GM18858 (cell line): ENCODE data around the gene MS4A14.
"Not testable (repeated sequence)": the region's sequence is repeated elsewhere in the genome, so short reads cannot be mapped to it uniquely, and the experiment has no call there.

Source experiments
- ATAC-seq: cut with Tn5 transposase; IDR thresholded peaks from one replicate; pipeline ENCODE4 v1.9.1; 2021; ENCODE audit not compliant: unreplicated experiment

MS4A14 gene

GRCh38 chr11:60396382-60396781 is at the start of gene MS4A14:
MS4A14 (plus strand) TSS chr11:60396459; CDS start chr11:60396579, 120 bp downstream.
- ATAC-seq: no peak

DNA sequence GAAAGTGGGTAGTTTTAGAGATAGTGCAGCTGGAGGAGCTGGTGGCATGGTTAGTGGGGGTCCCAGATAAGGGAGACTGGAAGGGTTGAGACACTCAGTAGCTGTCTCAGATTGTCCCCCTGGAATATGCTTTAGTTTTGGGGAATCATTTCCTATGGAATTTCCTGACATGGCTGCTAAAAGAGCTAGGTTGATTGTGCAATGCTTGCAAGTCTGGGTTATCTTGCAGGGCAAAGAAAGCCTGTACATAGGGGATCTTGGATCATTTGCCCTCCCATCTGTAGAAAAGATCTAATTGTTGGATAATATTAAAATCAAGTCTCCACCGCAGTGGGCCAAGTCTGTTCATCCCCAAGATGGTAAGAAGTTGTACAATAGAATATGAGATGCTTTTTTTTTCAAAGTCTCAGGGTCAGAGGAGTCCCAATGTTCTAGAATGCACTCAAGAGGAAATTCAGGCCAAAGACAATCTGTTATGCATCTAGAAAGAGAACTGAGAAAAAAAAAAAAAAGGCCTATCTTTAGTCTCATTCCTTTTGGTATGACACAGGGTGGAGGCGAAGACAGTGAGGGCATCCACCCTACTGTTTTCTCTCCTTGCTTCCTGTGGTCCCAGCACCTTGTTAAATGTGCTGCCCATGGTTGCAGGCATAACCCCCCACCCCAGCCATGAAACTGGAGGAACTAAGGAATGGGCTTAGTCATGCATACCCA is 49.0 kb upstream of the MS4A14 start:
- ATAC-seq: peak; percentile 71

- ATAC-seq: no peak
Observed at GRCh38 chr11:60348116-60348515, 48.1 kb upstream of the MS4A14 start.

DNA sequence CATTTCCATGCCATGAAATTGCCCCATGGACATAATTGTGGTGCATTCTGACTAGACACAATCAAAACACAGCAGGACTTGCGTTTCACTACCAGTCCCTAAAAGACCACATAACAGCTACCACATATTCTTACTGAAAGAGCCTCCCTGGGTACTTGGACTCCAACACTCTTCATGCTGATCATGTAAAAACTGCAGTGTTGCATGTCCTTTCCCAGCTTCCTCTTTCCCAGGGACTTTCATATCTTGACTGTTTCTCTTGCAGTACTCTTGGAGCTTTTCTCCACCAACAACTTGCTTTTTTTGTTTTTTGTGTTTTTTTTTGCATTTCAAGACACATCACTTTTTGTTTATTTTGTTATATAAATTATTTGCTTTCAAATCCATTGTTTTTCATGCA is 46.3 kb upstream of the MS4A14 start:
- ATAC-seq: no peak

- ATAC-seq: no peak
Observed at GRCh38 chr11:60357771-60358170, 38.5 kb upstream of the MS4A14 start.

- no peak for ATAC-seq
Observed at GRCh38 chr11:60360621-60361020, 35.6 kb upstream of the MS4A14 start.

GRCh38 chr11:60362241-60362640 is 34.0 kb upstream of the MS4A14 start:
- no peak for ATAC-seq

DNA sequence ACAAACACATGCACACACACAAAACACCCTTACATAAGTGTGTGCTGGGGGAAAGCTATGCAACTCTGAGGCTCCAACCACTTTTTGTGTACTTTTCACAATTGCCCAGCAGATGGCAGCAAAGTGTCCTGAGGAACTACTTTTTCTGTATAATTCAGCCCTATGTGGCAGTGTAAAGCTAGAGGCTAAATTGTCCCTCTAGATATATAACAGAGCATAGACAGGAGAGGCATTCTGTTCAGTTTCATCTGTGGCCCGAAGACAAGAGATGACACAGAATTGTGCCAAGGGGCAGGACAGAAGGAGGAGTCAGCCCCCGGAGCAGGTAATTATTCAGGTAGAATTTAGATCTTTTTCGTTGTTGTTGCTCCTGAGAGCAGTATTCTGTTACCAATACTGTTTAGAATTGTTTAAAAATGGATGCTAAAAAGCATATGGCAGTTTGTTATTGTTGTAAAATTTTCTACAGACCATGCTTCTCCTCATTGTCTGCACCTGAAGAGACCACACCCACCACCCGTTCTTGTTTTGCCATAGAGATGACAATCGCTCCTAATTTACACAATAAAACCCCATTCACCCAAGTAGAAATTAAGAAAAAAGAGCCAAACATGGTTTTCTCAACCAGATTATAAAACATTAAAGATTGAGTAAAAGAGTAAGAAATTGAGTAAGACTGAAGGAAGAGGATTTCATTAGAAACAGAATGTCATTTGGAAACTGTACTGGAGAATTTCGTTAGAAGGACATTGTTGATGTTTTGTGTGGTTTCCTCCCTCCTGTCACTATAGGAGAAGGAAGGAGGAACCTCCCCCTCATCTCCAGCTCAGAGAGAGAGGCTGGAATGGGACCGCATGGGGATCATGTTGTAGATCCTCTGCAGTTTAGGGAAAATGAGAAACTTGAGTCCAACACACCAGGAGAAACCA is 32.5 kb upstream of the MS4A14 start:
- peak; percentile 48 for ATAC-seq

- ATAC-seq: not testable (repeated sequence)
Observed at GRCh38 chr11:60366262-60366904, 29.9 kb upstream of the MS4A14 start.

DNA sequence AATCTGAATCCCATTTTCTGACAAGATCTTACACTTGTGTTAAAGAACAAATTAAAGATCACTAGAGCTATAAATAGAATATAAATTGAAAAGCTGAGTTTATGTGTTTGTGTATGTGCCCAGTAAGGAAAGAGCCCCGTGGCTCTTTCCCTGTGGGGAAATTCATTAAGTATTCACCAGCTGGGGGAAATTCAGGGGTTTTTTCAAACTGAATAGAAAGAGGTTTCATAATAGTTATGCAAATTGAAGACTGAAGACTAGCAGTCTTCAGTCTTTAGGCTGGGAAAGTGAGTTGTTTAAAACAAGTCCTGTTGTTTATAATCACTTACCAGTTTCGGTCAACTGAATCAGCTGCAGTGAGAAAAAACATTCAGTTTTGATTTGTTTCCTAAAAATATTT is 29.2 kb upstream of the MS4A14 start:
- peak; percentile 74 for ATAC-seq

DNA sequence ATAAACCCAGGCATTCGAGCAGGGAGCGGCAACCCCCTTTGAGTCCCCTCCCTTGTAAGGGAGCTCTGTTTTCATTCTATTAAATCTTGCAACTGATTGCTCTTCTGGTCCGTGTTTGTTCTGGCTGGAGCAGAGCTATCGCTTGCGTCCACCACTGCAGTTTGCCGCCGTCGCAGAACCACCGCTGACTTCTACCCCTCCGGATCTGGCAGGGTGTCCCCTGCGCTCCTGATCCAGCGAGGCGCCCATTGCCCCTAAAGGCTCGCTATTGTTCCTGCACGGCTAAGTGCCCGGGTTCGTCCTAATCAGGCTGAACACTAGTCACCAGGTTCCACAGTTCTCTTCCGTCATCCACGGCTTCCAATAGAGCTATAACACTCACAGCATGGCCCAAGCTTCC is 28.4 kb upstream of the MS4A14 start:
- no peak for ATAC-seq

GRCh38 chr11:60370252-60370810 is 25.9 kb upstream of the MS4A14 start:
- no peak for ATAC-seq

GRCh38 chr11:60370811-60371298 is 25.4 kb upstream of the MS4A14 start:
- no peak for ATAC-seq

DNA sequence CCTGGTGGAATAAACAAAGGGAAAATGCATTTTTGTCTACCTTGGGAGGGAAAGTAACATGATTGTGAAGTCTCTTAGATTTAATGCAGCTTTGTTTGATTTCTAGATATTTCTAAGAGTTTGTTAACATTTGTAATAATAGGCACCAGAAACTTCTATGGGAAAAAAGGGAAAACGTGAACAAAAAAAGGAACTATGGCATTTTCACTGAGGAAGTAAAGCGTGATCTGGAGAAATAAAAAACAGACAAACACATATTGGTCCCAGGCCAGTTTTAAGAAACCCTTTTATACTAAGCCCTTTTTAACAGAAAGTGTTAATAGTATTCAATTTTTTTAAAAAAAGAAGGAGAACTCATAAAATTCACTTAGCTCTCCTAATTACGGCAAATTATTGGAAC is 24.9 kb upstream of the MS4A14 start:
- ATAC-seq: no peak

DNA sequence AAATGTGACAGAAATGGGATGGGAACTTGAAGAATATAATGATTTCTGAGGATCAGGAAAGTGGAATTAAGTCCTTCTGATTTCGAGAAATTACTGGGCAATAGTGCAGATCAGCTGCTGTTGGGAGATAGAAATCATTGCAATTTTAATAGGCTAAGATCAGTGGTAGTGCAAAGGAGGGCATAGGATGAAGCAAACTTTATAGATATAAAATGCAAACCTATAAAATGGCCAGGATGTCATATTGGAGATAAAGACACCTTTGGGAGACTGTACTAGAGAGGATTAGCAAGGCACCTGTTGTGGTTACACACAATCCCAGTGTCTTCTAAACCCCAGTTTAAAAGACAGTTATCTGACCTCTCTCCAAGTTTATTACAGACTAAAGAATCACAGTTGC is 24.4 kb upstream of the MS4A14 start:
- ATAC-seq: no peak

DNA sequence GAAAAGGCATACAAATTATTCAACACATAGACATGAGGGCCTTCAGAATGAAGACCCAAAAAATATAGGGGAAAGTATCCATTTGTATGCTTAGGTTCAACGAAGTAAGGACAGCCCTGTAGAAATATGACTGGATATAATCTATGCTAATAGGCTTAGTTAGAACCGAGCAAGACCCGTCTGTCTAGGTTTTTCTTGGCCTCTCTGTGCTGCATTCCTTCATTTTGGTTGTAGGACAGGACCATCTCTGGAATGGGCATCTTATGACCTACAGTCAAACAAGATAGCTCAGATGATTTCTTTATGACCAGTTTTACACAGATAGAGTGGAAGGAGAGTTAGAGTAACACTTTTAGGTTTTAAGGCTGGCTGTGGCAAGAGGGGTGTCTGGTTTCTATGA is 23.5 kb upstream of the MS4A14 start:
- no peak for ATAC-seq

- ATAC-seq: no peak
Observed at GRCh38 chr11:60375316-60375715, 20.9 kb upstream of the MS4A14 start.

DNA sequence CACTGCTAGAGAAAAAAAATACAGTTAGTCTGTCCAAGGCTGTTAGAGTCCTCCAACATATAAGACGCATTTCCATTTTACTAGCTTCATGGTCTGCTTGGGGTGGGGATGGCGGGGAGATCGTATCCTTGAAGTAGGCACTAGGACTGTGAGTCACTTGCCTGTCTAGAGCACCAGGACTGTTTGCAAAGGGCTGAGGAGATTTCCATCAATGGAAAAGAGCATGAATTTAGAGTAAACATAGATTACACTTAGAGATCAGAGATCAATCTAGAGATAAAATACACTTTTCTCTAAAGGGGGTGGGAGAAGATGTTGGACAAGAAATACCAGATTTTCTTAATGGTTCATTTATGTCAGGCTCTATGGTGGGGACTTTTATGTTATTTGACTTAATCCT is 19.7 kb upstream of the MS4A14 start:
- no peak for ATAC-seq

GRCh38 chr11:60377401-60378136 is 18.7 kb upstream of the MS4A14 start:
- ATAC-seq: no peak

- ATAC-seq: peak; percentile 95
Observed at GRCh38 chr11:60378354-60378753, 17.9 kb upstream of the MS4A14 start, which contains the start of gene MS4A7. MS4A7 (plus strand) TSS chr11:60378532; CDS start chr11:60383142, 4,610 bp downstream.
